NCI-H146 (cell line): ENCODE results near the gene PRKCI.
"Not testable (repeated sequence)": the region's sequence is repeated elsewhere in the genome, so short reads cannot be mapped to it uniquely, and the experiment has no call there.

ENCODE experiments used
- DNase-seq: peaks from one replicate; lab custom pipeline; 2025; lab: John Stamatoyannopoulos, UW

PRKCI gene

GRCh38 chr3:170225166-170225565 lies 2.9 kb downstream of the PRKCI start:
- DNase-seq, result no peak

- DNase-seq, result no peak
These were observed 4.3 kb downstream of the PRKCI start for GRCh38 chr3:170226426-170226960.

- no peak for DNase-seq
These were observed 6.0 kb downstream of the PRKCI start for GRCh38 chr3:170228093-170228766.

GRCh38 chr3:170232266-170232665 lies 10.0 kb downstream of the PRKCI start:
- DNase-seq, result no peak

GRCh38 chr3:170233530-170233929 lies 11.3 kb downstream of the PRKCI start:
- DNase-seq, result no peak

GRCh38 chr3:170240142-170240541 lies 17.9 kb downstream of the PRKCI start:
- DNase-seq, result no peak

GRCh38 chr3:170240671-170241070 lies 18.4 kb downstream of the PRKCI start:
- DNase-seq, result no peak

GRCh38 chr3:170244576-170244975 lies 22.4 kb downstream of the PRKCI start:
- peak; percentile 64 for DNase-seq

GRCh38 chr3:170247875-170248274 lies 25.7 kb downstream of the PRKCI start:
- no peak for DNase-seq

- no peak for DNase-seq
These were observed 34.4 kb downstream of the PRKCI start for GRCh38 chr3:170256597-170256996.

- DNase-seq, result no peak
These were observed 34.9 kb downstream of the PRKCI start for GRCh38 chr3:170257145-170257544.

- DNase-seq, result no peak
These were observed 35.9 kb downstream of the PRKCI start for GRCh38 chr3:170258105-170258487.

GRCh38 chr3:170259907-170260306 lies 37.7 kb downstream of the PRKCI start:
- no peak for DNase-seq

GRCh38 chr3:170267793-170268192 lies 45.6 kb downstream of the PRKCI start:
- DNase-seq, result peak; percentile 94

GRCh38 chr3:170269673-170270254 lies 47.5 kb downstream of the PRKCI start:
- DNase-seq, result not testable (repeated sequence)

- no peak for DNase-seq
These were observed 48.2 kb downstream of the PRKCI start for GRCh38 chr3:170270282-170270881.

GRCh38 chr3:170274641-170275040 lies 52.4 kb downstream of the PRKCI start:
- DNase-seq, result no peak

- DNase-seq, result no peak
These were observed 53.6 kb downstream of the PRKCI start for GRCh38 chr3:170275832-170276231.

- not testable (repeated sequence) for DNase-seq
These were observed 55.1 kb downstream of the PRKCI start for GRCh38 chr3:170277311-170277710.

- no peak for DNase-seq
These were observed 55.8 kb downstream of the PRKCI start for GRCh38 chr3:170277833-170278580.

GRCh38 chr3:170278627-170279026 lies 56.4 kb downstream of the PRKCI start:
- DNase-seq, result peak; percentile 46

- no peak for DNase-seq
These were observed 68.0 kb downstream of the PRKCI start for GRCh38 chr3:170290194-170290593.

- no peak for DNase-seq
These were observed 73.4 kb downstream of the PRKCI start for GRCh38 chr3:170295586-170295985.
